ENCODE data around the gene PLCL1. TPM values are rescaled to one million over a fixed set of nuclear protein-coding genes. Genes with fewer than 3 reads are reported as not detected.

The PLCL1 gene
- polyA plus RNA-seq, 3 donors, result 0.69 to 1.4 (median 0.79) TPM

DNA sequence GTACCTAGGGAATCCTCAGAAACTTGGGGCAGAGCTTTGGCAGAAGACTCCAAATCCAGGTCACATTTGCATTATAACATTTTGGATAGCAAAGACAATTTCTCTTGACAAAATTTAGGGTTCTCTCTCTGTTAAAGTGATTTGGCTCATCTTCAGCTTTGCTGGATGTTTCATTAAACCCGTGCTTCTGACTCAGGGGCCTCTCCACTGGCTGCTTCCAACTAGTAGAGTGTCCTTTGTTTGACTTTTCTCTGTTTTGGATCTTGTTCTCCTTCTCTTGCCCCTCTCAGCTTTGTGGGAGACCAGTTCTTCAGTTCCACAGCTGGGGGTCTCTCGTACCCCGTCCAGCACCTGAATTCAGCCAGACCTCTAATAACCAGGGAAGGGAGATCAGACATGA is 145.6 kb downstream of the PLCL1 start:
- Histone ChIP-seq H3K9me3 (replicated peaks in 1 of 2; ENCODE audit: control insufficient read depth in 1 of 2, insufficient read depth in 1 of 2, low read length in 2 of 2) (no peaks in the 10 kb centered on the region), H3K4me3 (replicated peaks in 1 of 3; ENCODE audit: low read depth in 2 of 3, low read length in 3 of 3) (no peak overlapping the region), H3K79me2 (ENCODE audit: insufficient read depth, low read length) (no peaks in the 10 kb centered on the region), H3K27me3 (ENCODE audit: control insufficient read depth in 2 of 2, insufficient read depth in 2 of 2, low read length in 2 of 2) (no peaks in the 10 kb centered on the region), H4K20me1 (ENCODE audit: insufficient read depth, low read length) (no peaks in the 10 kb centered on the region), H3K9ac (ENCODE audit: insufficient read depth, low read length, poor library complexity, severe bottlenecking) (no peak overlapping the region), H3K4me2 (replicated peaks; ENCODE audit: extremely low read depth, low read length, poor library complexity, severe bottlenecking) (no peak overlapping the region), H2AFZ (ENCODE audit: insufficient read depth, low read depth, low read length, poor library complexity, severe bottlenecking) (no peak overlapping the region), H3K27ac (ENCODE audit: low read depth in 1 of 2, low read length in 2 of 2) (no peak overlapping the region), H3K36me3 (replicated peaks in 1 of 2; ENCODE audit: control insufficient read depth in 1 of 2, insufficient read depth in 2 of 2, low read length in 2 of 2) (no peaks in the 10 kb centered on the region), H3K4me1 (ENCODE audit: control insufficient read depth in 1 of 2, insufficient read depth in 2 of 2, low read length in 2 of 2) (no peaks in the 10 kb centered on the region)
- H3K4me3 Mint-ChIP-seq, result no peak overlapping the region
- peaks cover 5 to 11% (median 5%) of the 10 kb centered on the region in 3 donors for H3K27me3 Mint-ChIP-seq (ENCODE audit: low read depth in 3 of 3)
- no peak for TF ChIP-seq CTCF (IDR thresholded peaks at IDR 0.05)
- no peaks in the 10 kb centered on the region for H3K36me3 Mint-ChIP-seq
- H3K9me3 Mint-ChIP-seq, result peaks cover 0 to 3% (median 0%) of the 10 kb centered on the region in 7 donors
- H3K27ac Mint-ChIP-seq, result no peak overlapping the region
- H3K4me1 Mint-ChIP-seq, result no peaks in the 10 kb centered on the region
- WGBS (ENCODE audit: insufficient coverage), result 93% methylated on average over 3 of the region's 3 CpGs
- DNase-seq, result no peak
- intact Hi-C loops (cut with micrococcal nuclease), result no loop called here

GRCh38 chr2:197950724-197951123 is 146.3 kb downstream of the PLCL1 start:
- Histone ChIP-seq H3K4me3 (replicated peaks in 1 of 3; ENCODE audit: low read depth in 2 of 3, low read length in 3 of 3) (no peak overlapping the region), H3K36me3 (replicated peaks in 1 of 2; ENCODE audit: control insufficient read depth in 1 of 2, insufficient read depth in 2 of 2, low read length in 2 of 2) (no peaks in the 10 kb centered on the region), H4K20me1 (ENCODE audit: insufficient read depth, low read length) (no peaks in the 10 kb centered on the region), H3K79me2 (ENCODE audit: insufficient read depth, low read length) (no peaks in the 10 kb centered on the region), H3K27me3 (ENCODE audit: control insufficient read depth in 2 of 2, insufficient read depth in 2 of 2, low read length in 2 of 2) (no peaks in the 10 kb centered on the region), H3K27ac (ENCODE audit: low read depth in 1 of 2, low read length in 2 of 2) (no peak overlapping the region), H3K4me1 (ENCODE audit: control insufficient read depth in 1 of 2, insufficient read depth in 2 of 2, low read length in 2 of 2) (no peaks in the 10 kb centered on the region), H3K4me2 (replicated peaks; ENCODE audit: extremely low read depth, low read length, poor library complexity, severe bottlenecking) (no peak overlapping the region), H3K9ac (ENCODE audit: insufficient read depth, low read length, poor library complexity, severe bottlenecking) (no peak overlapping the region), H2AFZ (ENCODE audit: insufficient read depth, low read depth, low read length, poor library complexity, severe bottlenecking) (no peak overlapping the region), H3K9me3 (replicated peaks in 1 of 2; ENCODE audit: control insufficient read depth in 1 of 2, insufficient read depth in 1 of 2, low read length in 2 of 2) (no peaks in the 10 kb centered on the region)
- 86% methylated on average over 1 of the region's 1 CpG for WGBS (ENCODE audit: insufficient coverage)
- Mint-ChIP-seq H3K36me3 (no peaks in the 10 kb centered on the region), H3K4me3 (no peak overlapping the region), H3K4me1 (no peaks in the 10 kb centered on the region), H3K27ac (no peak overlapping the region), H3K27me3 (ENCODE audit: low read depth in 3 of 3) (peaks cover 5 to 11% (median 5%) of the 10 kb centered on the region in 3 donors), H3K9me3 (peaks cover 0 to 3% (median under 1%) of the 10 kb centered on the region in 7 donors)
- TF ChIP-seq CTCF (IDR thresholded peaks at IDR 0.05), result no peak
- DNase-seq, result no peak
- intact Hi-C loops (cut with micrococcal nuclease), result no loop called here

Measured in CD14-positive monocyte (primary cell).